NCI-H2196 treated with DMSO at 0.1 percent for 48 hours (cell line): ENCODE results near the gene SMIM44.

Source experiments
- DNase-seq: peaks from one replicate; lab custom pipeline; 2025; ENCODE audit not compliant: unreplicated experiment; lab: John Stamatoyannopoulos, UW

SMIM44 gene

GRCh38 chr19:3478409-3479176 is 4.6 kb downstream of the SMIM44 start:
- no peak for DNase-seq

GRCh38 chr19:3477951-3478350 is 5.3 kb downstream of the SMIM44 start:
- DNase-seq, result no peak

GRCh38 chr19:3477506-3477905 is 5.7 kb downstream of the SMIM44 start:
- DNase-seq, result no peak

- DNase-seq, result no peak
Measured at GRCh38 chr19:3476830-3477229, 6.4 kb downstream of the SMIM44 start.

- DNase-seq, result no peak
Measured at GRCh38 chr19:3475449-3475848, 7.8 kb downstream of the SMIM44 start.

- no peak for DNase-seq
Measured at GRCh38 chr19:3474614-3475013, 8.6 kb downstream of the SMIM44 start.

- DNase-seq, result no peak
Measured at GRCh38 chr19:3474010-3474409, 9.2 kb downstream of the SMIM44 start.

- DNase-seq, result no peak
Measured at GRCh38 chr19:3471954-3472655, 11.1 kb downstream of the SMIM44 start.

- DNase-seq, result no peak
Measured at GRCh38 chr19:3470500-3471128, 12.6 kb downstream of the SMIM44 start.

GRCh38 chr19:3469638-3470499 is 13.4 kb downstream of the SMIM44 start:
- no peak for DNase-seq

- no peak for DNase-seq
Measured at GRCh38 chr19:3468211-3468610, 15.0 kb downstream of the SMIM44 start.

- DNase-seq, result no peak
Measured at GRCh38 chr19:3467437-3468198, 15.6 kb downstream of the SMIM44 start.

- no peak for DNase-seq
Measured at GRCh38 chr19:3466635-3467034, 16.6 kb downstream of the SMIM44 start.

GRCh38 chr19:3465552-3465951 is 17.7 kb downstream of the SMIM44 start:
- DNase-seq, result no peak

GRCh38 chr19:3464587-3465235 is 18.5 kb downstream of the SMIM44 start:
- no peak for DNase-seq

- DNase-seq, result no peak
Measured at GRCh38 chr19:3463714-3464586, 19.3 kb downstream of the SMIM44 start.

- no peak for DNase-seq
Measured at GRCh38 chr19:3462991-3463713, 20.1 kb downstream of the SMIM44 start.

GRCh38 chr19:3459965-3460582 is 23.2 kb downstream of the SMIM44 start:
- DNase-seq, result no peak
